Loucy (cell line): Measurements from ENCODE around the gene DDI1.

Experiments used
- H2AFZ ChIP-seq: fragments of 200-600 bp; sonication (generic); 2 replicates; pipeline ENCODE4 v1.6.0; 2016; ENCODE audit warnings: antibody characterized with exemption, mild to moderate bottlenecking, low read length, moderate library complexity
- H3F3A ChIP-seq: fragments of 200-600 bp; 2 replicates; pipeline ENCODE4 v1.6.0; 2016; ENCODE audit warnings: antibody characterized with exemption, low read depth, mild to moderate bottlenecking
- H3K27me3 ChIP-seq: fragments of 200-600 bp; sonication (generic); 2 replicates; pipeline ENCODE4 v1.6.1; 2014; ENCODE audit warnings: low read length, mild to moderate bottlenecking; ENCODE audit not compliant: insufficient read depth, poor library complexity, severe bottlenecking
- H3K36me3 ChIP-seq: fragments of 200-600 bp; sonication (generic); 2 replicates; pipeline ENCODE4 v1.6.1; 2016; ENCODE audit warnings: low read length; ENCODE audit not compliant: insufficient read depth
- H3K4me1 ChIP-seq: fragments of 200-600 bp; sonication (generic); 2 replicates; pipeline ENCODE4 v1.5.1; 2014; ENCODE audit warnings: low read length, mild to moderate bottlenecking; ENCODE audit not compliant: insufficient read depth, poor library complexity, severe bottlenecking
- H3K4me2 ChIP-seq: fragments of 200-600 bp; sonication (generic); 2 replicates; pipeline ENCODE4 v1.6.0; 2014; ENCODE audit warnings: antibody characterized with exemption, low read length, low read depth, mild to moderate bottlenecking; ENCODE audit not compliant: poor library complexity, severe bottlenecking
- H3K4me3 ChIP-seq: fragments of 200-600 bp; sonication (generic); 2 replicates; pipeline ENCODE4 v1.5.1; 2014; ENCODE audit warnings: low read length, mild to moderate bottlenecking, mixed read lengths; ENCODE audit not compliant: poor library complexity, severe bottlenecking
- H3K79me2 ChIP-seq: fragments of 200-600 bp; sonication (generic); 2 replicates; pipeline ENCODE4 v1.6.1; 2014; ENCODE audit warnings: low read length; ENCODE audit not compliant: insufficient read depth
- H3K9ac ChIP-seq: fragments of 200-600 bp; sonication (generic); 2 replicates; pipeline ENCODE4 v1.6.0; 2014; ENCODE audit warnings: mild to moderate bottlenecking, low read depth, low read length, moderate library complexity; ENCODE audit not compliant: poor library complexity, severe bottlenecking
- H3K9me2 ChIP-seq: fragments of 200-600 bp; sonication (generic); replicated peaks from 2 replicates; pipeline ENCODE4 v1.6.1; 2016; ENCODE audit warnings: low read depth, low read length, mixed read lengths
- H3K9me3 ChIP-seq: fragments of 200-600 bp; sonication (generic); 2 replicates; pipeline ENCODE4 v1.6.1; 2014; ENCODE audit warnings: mild to moderate bottlenecking, antibody characterized with exemption, low read length, low read depth; ENCODE audit not compliant: insufficient read depth
- H4K20me1 ChIP-seq: fragments of 200-600 bp; sonication (generic); 2 replicates; pipeline ENCODE4 v1.6.0; 2014; ENCODE audit warnings: antibody characterized with exemption, low read length, mild to moderate bottlenecking; ENCODE audit not compliant: insufficient read depth, poor library complexity, severe bottlenecking
- CTCF ChIP-seq: fragments of 200-600 bp; sonication (generic); conservative IDR thresholded peaks from 2 replicates; pipeline ENCODE4 v1.5.1; 2014; ENCODE audit warnings: mild to moderate bottlenecking, antibody characterized with exemption, low read length
- EZH2phosphoT487 ChIP-seq: fragments of 200-600 bp; IDR thresholded peaks from 2 replicates; pipeline ENCODE4 v1.6.1; 2018; ENCODE audit warnings: antibody characterized with exemption, mild to moderate bottlenecking, moderate library complexity, borderline replicate concordance

The DDI1 gene

DNA sequence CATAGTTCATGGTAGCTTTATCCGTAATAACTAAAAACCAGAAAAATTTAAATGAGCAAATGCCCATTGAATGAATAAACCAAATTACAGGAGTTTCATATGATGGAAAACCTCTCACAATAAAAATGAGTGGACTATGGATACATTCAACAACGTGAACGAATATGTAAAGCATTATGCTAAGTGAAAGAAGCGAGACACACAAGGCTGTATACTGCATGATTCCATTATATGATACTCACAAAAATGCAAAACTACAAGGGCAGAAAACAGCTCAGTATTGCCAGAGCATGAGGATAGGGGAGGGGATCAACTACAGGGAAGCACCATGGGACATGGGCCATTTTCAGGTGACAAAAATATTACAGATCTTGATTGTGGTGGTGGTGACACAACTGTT lies 22.2 kb downstream of the DDI1 start:
- H3K79me2 ChIP-seq: no peaks in the 10 kb centered on the region
- H3K27me3 ChIP-seq: no peaks in the 10 kb centered on the region
- no peaks in the 10 kb centered on the region for H3K36me3 ChIP-seq
- H3K9me2 ChIP-seq: no peaks in the 10 kb centered on the region
- H3K4me3 ChIP-seq: no peak overlapping the region
- no peak overlapping the region for H3K4me2 ChIP-seq
- no peak for TF ChIP-seq CTCF
- TF ChIP-seq EZH2phosphoT487: no peak
- no peak overlapping the region for H2AFZ ChIP-seq
- H4K20me1 ChIP-seq: no peaks in the 10 kb centered on the region
- H3K4me1 ChIP-seq: peaks cover 14% of the 10 kb centered on the region
- no peaks in the 10 kb centered on the region for H3K9me3 ChIP-seq
- no peaks in the 10 kb centered on the region for H3F3A ChIP-seq
- H3K9ac ChIP-seq: no peak overlapping the region

- no peaks in the 10 kb centered on the region for H3K79me2 ChIP-seq
- peaks cover 14% of the 10 kb centered on the region for H3K4me1 ChIP-seq
Observed at GRCh38 chr11:104060004-104060794, 23.8 kb downstream of the DDI1 start.

DNA sequence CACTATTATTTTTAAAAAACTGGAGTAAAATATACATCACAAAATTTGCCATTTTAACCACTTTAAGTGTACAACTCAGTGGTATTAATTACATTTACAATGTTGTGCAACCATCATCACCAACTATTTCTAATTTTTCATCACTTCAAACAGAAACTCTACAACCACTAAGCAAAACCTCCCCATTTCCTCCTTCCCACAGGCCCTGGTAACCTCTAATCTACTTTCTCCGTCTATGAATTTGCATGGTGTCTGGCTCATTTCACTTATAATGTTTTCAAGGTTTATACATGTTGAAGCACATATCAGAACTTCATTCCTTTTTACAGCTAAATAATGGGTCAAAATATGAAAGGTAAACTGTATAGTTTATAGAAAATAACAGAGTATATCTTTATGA lies 24.4 kb downstream of the DDI1 start:
- H3K4me1 ChIP-seq: peaks cover 14% of the 10 kb centered on the region
- H4K20me1 ChIP-seq: no peaks in the 10 kb centered on the region
- no peak overlapping the region for H2AFZ ChIP-seq
- no peaks in the 10 kb centered on the region for H3F3A ChIP-seq
- no peak overlapping the region for H3K4me3 ChIP-seq
- no peaks in the 10 kb centered on the region for H3K79me2 ChIP-seq
- H3K9me2 ChIP-seq: no peaks in the 10 kb centered on the region
- no peaks in the 10 kb centered on the region for H3K9me3 ChIP-seq
- no peaks in the 10 kb centered on the region for H3K27me3 ChIP-seq
- peak overlapping the region; percentile 7 for H3K4me2 ChIP-seq
- no peaks in the 10 kb centered on the region for H3K36me3 ChIP-seq
- no peak overlapping the region for H3K9ac ChIP-seq
- TF ChIP-seq CTCF (no peak), EZH2phosphoT487 (no peak)

More at GRCh38 chr11:104060004-104060794, 23.8 kb downstream of the DDI1 start:
- TF ChIP-seq EZH2phosphoT487 (no peak), CTCF (no peak)
- Histone ChIP-seq H3K9me2 (no peaks in the 10 kb centered on the region), H3K4me2 (peak overlapping the region; percentile 7), H3K9ac (no peak overlapping the region), H3K36me3 (no peaks in the 10 kb centered on the region), H3F3A (no peaks in the 10 kb centered on the region), H2AFZ (peak overlapping the region; percentile 16; the same call in 1 of the 2 replicates), H3K27me3 (no peaks in the 10 kb centered on the region), H3K4me3 (no peak overlapping the region), H4K20me1 (no peaks in the 10 kb centered on the region), H3K9me3 (no peaks in the 10 kb centered on the region)
